Measurements from ENCODE around the gene DUSP12.
"Not testable (repeated sequence)": the region's sequence is repeated elsewhere in the genome, so short reads cannot be mapped to it uniquely, and the experiment has no call there.

Gene DUSP12

GRCh38 chr1:161749509-161750407 lies at the start of gene DUSP12:
TSS of gene DUSP12 (plus strand) at chr1:161749786. CDS start at chr1:161749802, 16 bp downstream.
- DNase-seq = peak; percentile 96

- DNase-seq = no peak
Measured at GRCh38 chr1:161702250-161702649, 47.3 kb upstream of the DUSP12 start.

- DNase-seq = no peak
Measured at GRCh38 chr1:161705537-161705936, 44.0 kb upstream of the DUSP12 start.

- no peak for DNase-seq
Measured at GRCh38 chr1:161706113-161706481, 43.5 kb upstream of the DUSP12 start.

GRCh38 chr1:161706482-161707347 lies 42.9 kb upstream of the DUSP12 start, which contains the start of gene FCRLA:
TSS of gene FCRLA (plus strand) at chr1:161707229. CDS start at chr1:161707265, 36 bp downstream.
- DNase-seq = no peak

GRCh38 chr1:161707503-161707902 lies 42.1 kb upstream of the DUSP12 start:
- DNase-seq = no peak

GRCh38 chr1:161709373-161709772 lies 40.2 kb upstream of the DUSP12 start:
- DNase-seq = no peak

GRCh38 chr1:161710560-161710959 lies 39.0 kb upstream of the DUSP12 start:
- no peak for DNase-seq

- DNase-seq = no peak
Measured at GRCh38 chr1:161718559-161719324, 30.8 kb upstream of the DUSP12 start.

GRCh38 chr1:161719325-161719611 lies 30.3 kb upstream of the DUSP12 start:
- no peak for DNase-seq

- DNase-seq = no peak
Measured at GRCh38 chr1:161720422-161720821, 29.2 kb upstream of the DUSP12 start.

GRCh38 chr1:161720956-161721737 lies 28.4 kb upstream of the DUSP12 start, which contains the start of gene FCRLB:
TSS of gene FCRLB (plus strand) at chr1:161721544. CDS start at chr1:161722673, 1,129 bp downstream.
- no peak for DNase-seq

GRCh38 chr1:161721738-161722343 lies 27.7 kb upstream of the DUSP12 start:
- DNase-seq = no peak

GRCh38 chr1:161722406-161722805 lies 27.2 kb upstream of the DUSP12 start:
- no peak for DNase-seq

- no peak for DNase-seq
Measured at GRCh38 chr1:161723459-161724141, 26.0 kb upstream of the DUSP12 start.

- DNase-seq = not testable (repeated sequence)
Measured at GRCh38 chr1:161725258-161725907, 24.2 kb upstream of the DUSP12 start.

GRCh38 chr1:161725908-161726472 lies 23.6 kb upstream of the DUSP12 start:
- DNase-seq = peak; percentile 54

- peak; percentile 89 for DNase-seq
Measured at GRCh38 chr1:161726473-161727255, 22.9 kb upstream of the DUSP12 start.

GRCh38 chr1:161727256-161727924 lies 22.2 kb upstream of the DUSP12 start:
- DNase-seq = no peak

Data from NCI-H146 (cell line).